Omental fat pad (tissue), 4 donors: ENCODE measurements around the gene NFXL1. TPM values are rescaled to one million over a fixed set of nuclear protein-coding genes. Genes with fewer than 3 reads are reported as not detected.

Experiments
- ATAC-seq: fragments of 150-250 bp; one replicate; pipeline ENCODE4 v1.9.1; 2016; ENCODE audit warnings: mild to moderate bottlenecking, moderate library complexity; ENCODE audit not compliant: low FRiP score
- DNase-seq: peaks from one replicate; pipeline ENCODE4 v3.0.0-alpha.2; 2019; ENCODE audit warnings: low spot score
- CTCF ChIP-seq, 3 donors: fragments of 450-650 bp; IDR thresholded peaks; one replicate each; pipeline ENCODE4 v1.5.1; 2016 to 2017; ENCODE audit warnings: antibody characterized with exemption in 3 of 3, mild to moderate bottlenecking in 3 of 3, moderate library complexity in 2 of 3
- total RNA-seq, 4 donors: library from RNA; depleted of rRNA; stranded (reverse); fragments of >200 nt; gene quantifications; one replicate each; pipeline ENCODE4 v1.1.0, GENCODE V29; 2016

NFXL1 gene
- total RNA-seq, 4 donors from 2014 or later = 6.3 to 14.0 (median 8.6) TPM

- ATAC-seq = no peak
- no peak for TF ChIP-seq CTCF (IDR thresholded peaks at IDR 0.05)
- no peak for DNase-seq
Measured at GRCh38 chr4:47891928-47892327, 22.5 kb downstream of the NFXL1 start.

GRCh38 chr4:47882228-47882627 is 32.2 kb downstream of the NFXL1 start:
- DNase-seq = no peak
- TF ChIP-seq CTCF (IDR thresholded peaks at IDR 0.05) = no peak
- ATAC-seq = no peak

GRCh38 chr4:47879458-47879857 is 34.9 kb downstream of the NFXL1 start:
- ATAC-seq (no peak), DNase-seq (no peak)
- no peak for TF ChIP-seq CTCF (IDR thresholded peaks at IDR 0.05)

GRCh38 chr4:47876784-47877546 is 37.4 kb downstream of the NFXL1 start:
- no peak for ATAC-seq
- no peak for TF ChIP-seq CTCF (IDR thresholded peaks at IDR 0.05)
- no peak for DNase-seq

GRCh38 chr4:47876310-47876709 is 38.1 kb downstream of the NFXL1 start:
- no peak for DNase-seq
- TF ChIP-seq CTCF (IDR thresholded peaks at IDR 0.05) = no peak
- ATAC-seq = no peak

- ATAC-seq (no peak), DNase-seq (no peak)
- no peak for TF ChIP-seq CTCF (IDR thresholded peaks at IDR 0.05)
Measured at GRCh38 chr4:47873877-47874541, 40.4 kb downstream of the NFXL1 start.

GRCh38 chr4:47863486-47863885 is 50.9 kb downstream of the NFXL1 start:
- DNase-seq (no peak), ATAC-seq (no peak)
- no peak for TF ChIP-seq CTCF (IDR thresholded peaks at IDR 0.05)
